Endodermal cell (in vitro differentiated cells): ENCODE data around the gene LAP3. TPM values are rescaled to one million over a fixed set of nuclear protein-coding genes. Genes with fewer than 3 reads are reported as not detected.

Experiments used
- DNase-seq: peaks from one replicate; pipeline ENCODE4 v3.0.0-alpha.2; 2017
- H3K27ac ChIP-seq: 2 replicates; pipeline ENCODE4 v1.5.1; 2013; ENCODE audit warnings: mild to moderate bottlenecking, low read depth, low read length, moderate library complexity
- H3K27me3 ChIP-seq: 2 replicates; pipeline ENCODE4 v1.6.1; 2013; ENCODE audit warnings: mild to moderate bottlenecking, low read length, moderate library complexity; ENCODE audit not compliant: insufficient read depth, control insufficient read depth, poor library complexity, severe bottlenecking
- H3K36me3 ChIP-seq: 2 replicates; pipeline ENCODE4 v1.7.0; 2013; ENCODE audit warnings: mild to moderate bottlenecking, low read length, moderate library complexity; ENCODE audit not compliant: control insufficient read depth, insufficient read depth
- H3K4me1 ChIP-seq: one replicate; pipeline ENCODE4 v1.7.0; 2013; ENCODE audit warnings: low read length; ENCODE audit not compliant: control insufficient read depth, insufficient read depth
- H3K4me3 ChIP-seq: 2 replicates; pipeline ENCODE4 v1.5.1; 2013; ENCODE audit warnings: mild to moderate bottlenecking, low read length, moderate library complexity
- H3K9ac ChIP-seq: 2 replicates; pipeline ENCODE4 v1.6.1; 2013; ENCODE audit warnings: mild to moderate bottlenecking, low read length, moderate library complexity; ENCODE audit not compliant: poor library complexity, severe bottlenecking; ENCODE audit errors: extremely low read depth
- H3K9me3 ChIP-seq: 2 replicates; pipeline ENCODE4 v1.6.1; 2013; ENCODE audit warnings: mild to moderate bottlenecking, low read length, moderate library complexity; ENCODE audit not compliant: control insufficient read depth
- H3K27ac Mint-ChIP-seq: 2 replicates; pipeline ENCODE4 v1.8.0; 2020; ENCODE audit warnings: mixed read lengths
- H3K27me3 Mint-ChIP-seq: 2 replicates; pipeline ENCODE4 v1.8.0; 2021; ENCODE audit warnings: mild to moderate bottlenecking, mixed read lengths; ENCODE audit not compliant: insufficient read depth
- H3K36me3 Mint-ChIP-seq: 2 replicates; pipeline ENCODE4 v1.8.0; 2020; ENCODE audit warnings: low read depth, mixed read lengths
- H3K4me1 Mint-ChIP-seq: 2 replicates; pipeline ENCODE4 v1.8.0; 2020; ENCODE audit warnings: mixed read lengths
- H3K4me3 Mint-ChIP-seq: 2 replicates; pipeline ENCODE4 v1.8.0; 2020; ENCODE audit warnings: mild to moderate bottlenecking, moderate library complexity, mixed read lengths
- H3K9me3 Mint-ChIP-seq: 2 replicates; pipeline ENCODE4 v1.8.0; 2020; ENCODE audit warnings: mild to moderate bottlenecking, mixed read lengths
- WGBS, 2 experiments: methylation state at CpG; one replicate each; pipeline versions ENCODE4 v1.1.5 to v1.1.7; 2013; ENCODE audit warnings: missing lambda C conversion rate in 2 of 2, mixed read lengths in 1 of 2; ENCODE audit not compliant: insufficient coverage in 1 of 2, insufficient read length in 1 of 2; 5-methylcytosine and 5-hydroxymethylcytosine counted together
- total RNA-seq, 2 donors: library from RNA; stranded (reverse); fragmentation: NEBNext Ultra II Directional in 1 of 2; extraction: Animal tissue kit (Norgen Biotek cat#: 25700) in 1 of 2; gene quantifications; 2 replicates in 1 of 2; 3 replicates in 1 of 2; pipeline ENCODE4 v1.2.1, GENCODE V29; 2021
- TF ChIP-seq, protein P1 (sequence below): fragments of 200-600 bp; sonication (generic); conservative IDR thresholded peaks from 2 replicates; pipeline ENCODE4 v1.5.0; 2021; ENCODE audit warnings: antibody characterized with exemption, mild to moderate bottlenecking

The LAP3 gene
- total RNA-seq, 2 donors from 2014 or later = 34.3 to 39.9 TPM

DNA sequence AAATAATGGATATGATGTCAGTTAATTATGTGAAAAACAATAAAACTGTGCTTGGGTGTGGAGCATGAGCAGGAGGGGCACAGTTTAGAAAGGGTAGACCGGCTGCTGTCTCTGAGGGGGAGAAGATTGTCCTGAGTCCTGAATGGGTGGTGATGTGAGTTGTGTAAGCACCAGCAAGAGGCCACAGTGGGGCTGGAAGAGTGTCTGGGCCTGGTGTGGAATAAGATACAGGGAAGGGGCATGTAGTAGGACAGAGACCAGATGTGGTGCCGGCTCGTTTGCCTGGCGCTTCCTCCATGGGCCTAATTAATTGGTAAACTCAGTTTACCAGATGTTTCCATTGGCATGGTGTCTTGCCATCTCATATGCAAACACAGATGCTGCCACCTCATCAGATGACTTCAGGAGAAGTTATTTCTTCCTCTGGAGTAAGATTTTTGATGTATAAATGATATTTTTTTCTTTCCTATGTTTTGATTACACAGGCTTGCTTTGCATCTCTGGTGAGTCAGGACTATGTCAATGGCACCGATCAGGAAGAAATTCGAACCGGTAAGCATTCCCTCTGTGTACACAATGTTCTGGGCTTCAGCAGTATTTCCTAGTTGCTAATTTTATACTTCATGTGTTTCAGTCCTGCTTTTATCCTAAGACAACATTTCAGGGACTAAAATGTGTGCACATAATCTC is 42.6 kb downstream of the LAP3 start:
- Histone ChIP-seq H3K9ac (no peak overlapping the region), H3K4me1 (no peaks in the 10 kb centered on the region), H3K4me3 (no peak overlapping the region), H3K9me3 (no peaks in the 10 kb centered on the region), H3K36me3 (peaks cover 64% of the 10 kb centered on the region), H3K27ac (no peak overlapping the region), H3K27me3 (no peaks in the 10 kb centered on the region)
- WGBS, 2 experiments = 90 to 97% methylated on average over 4 to 7 of the region's 7 CpGs
- Mint-ChIP-seq H3K27ac (no peak overlapping the region), H3K27me3 (no peaks in the 10 kb centered on the region), H3K9me3 (no peaks in the 10 kb centered on the region), H3K4me3 (no peak overlapping the region), H3K36me3 (peaks cover 67% of the 10 kb centered on the region), H3K4me1 (peaks cover 12% of the 10 kb centered on the region)
- TF ChIP-seq, protein P1, sequence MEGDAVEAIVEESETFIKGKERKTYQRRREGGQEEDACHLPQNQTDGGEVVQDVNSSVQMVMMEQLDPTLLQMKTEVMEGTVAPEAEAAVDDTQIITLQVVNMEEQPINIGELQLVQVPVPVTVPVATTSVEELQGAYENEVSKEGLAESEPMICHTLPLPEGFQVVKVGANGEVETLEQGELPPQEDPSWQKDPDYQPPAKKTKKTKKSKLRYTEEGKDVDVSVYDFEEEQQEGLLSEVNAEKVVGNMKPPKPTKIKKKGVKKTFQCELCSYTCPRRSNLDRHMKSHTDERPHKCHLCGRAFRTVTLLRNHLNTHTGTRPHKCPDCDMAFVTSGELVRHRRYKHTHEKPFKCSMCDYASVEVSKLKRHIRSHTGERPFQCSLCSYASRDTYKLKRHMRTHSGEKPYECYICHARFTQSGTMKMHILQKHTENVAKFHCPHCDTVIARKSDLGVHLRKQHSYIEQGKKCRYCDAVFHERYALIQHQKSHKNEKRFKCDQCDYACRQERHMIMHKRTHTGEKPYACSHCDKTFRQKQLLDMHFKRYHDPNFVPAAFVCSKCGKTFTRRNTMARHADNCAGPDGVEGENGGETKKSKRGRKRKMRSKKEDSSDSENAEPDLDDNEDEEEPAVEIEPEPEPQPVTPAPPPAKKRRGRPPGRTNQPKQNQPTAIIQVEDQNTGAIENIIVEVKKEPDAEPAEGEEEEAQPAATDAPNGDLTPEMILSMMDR = no peak
- DNase-seq = no peak

DNA sequence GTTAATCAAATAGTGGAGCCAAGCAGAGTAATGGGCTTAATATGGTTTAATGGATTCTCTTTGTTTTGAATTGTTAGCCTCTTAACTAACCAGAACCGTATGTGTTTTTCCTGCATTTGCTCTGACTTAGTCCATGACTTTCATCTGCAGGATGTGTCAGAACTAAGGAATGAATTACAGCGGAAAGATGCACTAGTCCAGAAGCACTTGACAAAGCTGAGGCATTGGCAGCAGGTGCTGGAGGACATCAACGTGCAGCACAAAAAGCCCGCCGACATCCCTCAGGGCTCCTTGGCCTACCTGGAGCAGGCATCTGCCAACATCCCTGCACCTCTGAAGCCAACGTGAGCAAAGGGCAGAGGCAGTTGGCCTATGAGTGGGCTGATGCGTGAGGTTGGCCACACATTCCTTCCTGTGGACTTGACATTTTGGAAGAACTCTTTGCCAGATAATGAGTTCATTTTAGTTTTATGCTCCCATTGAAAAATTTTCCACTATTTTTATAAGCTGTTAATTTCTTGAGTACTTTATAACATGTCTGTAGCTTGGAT is 46.5 kb downstream of the LAP3 start:
- no peak for DNase-seq
- WGBS, 2 experiments = 92 to 93% methylated on average over 7 of the region's 7 CpGs
- Mint-ChIP-seq H3K4me1 (peaks cover 2% of the 10 kb centered on the region), H3K36me3 (peaks cover 87% of the 10 kb centered on the region), H3K27ac (no peak overlapping the region), H3K27me3 (no peaks in the 10 kb centered on the region), H3K9me3 (no peaks in the 10 kb centered on the region), H3K4me3 (no peak overlapping the region)
- Histone ChIP-seq H3K9me3 (no peaks in the 10 kb centered on the region), H3K9ac (no peak overlapping the region), H3K4me1 (no peaks in the 10 kb centered on the region), H3K27ac (no peak overlapping the region), H3K36me3 (peaks cover 88% of the 10 kb centered on the region), H3K4me3 (no peak overlapping the region), H3K27me3 (no peaks in the 10 kb centered on the region)
- TF ChIP-seq, protein P1 = no peak

DNA sequence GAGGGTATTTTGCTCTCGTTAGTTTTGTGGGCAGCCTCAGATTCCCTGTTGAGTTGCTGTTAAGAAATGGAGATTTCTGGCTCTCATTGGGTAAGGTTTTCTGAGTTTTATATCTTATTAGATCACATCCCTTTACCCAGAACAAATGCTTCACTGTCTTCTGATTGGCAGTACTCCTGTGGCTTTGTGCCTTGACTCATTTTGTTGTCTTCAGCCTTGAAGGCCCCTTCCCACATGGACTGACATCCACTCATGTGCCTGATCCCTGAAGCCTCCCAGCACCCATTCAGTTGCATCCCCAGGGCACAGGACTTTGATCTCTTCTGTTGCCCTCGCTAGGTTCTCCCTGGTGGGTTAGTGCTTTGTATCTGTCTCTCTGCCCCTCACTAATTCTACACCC is 47.8 kb downstream of the LAP3 start:
- no peaks in the 10 kb centered on the region for H3K9me3 ChIP-seq
- peaks cover 94% of the 10 kb centered on the region for H3K36me3 ChIP-seq
- H3K27ac ChIP-seq = no peak overlapping the region
- no peak overlapping the region for H3K4me3 ChIP-seq
- H3K9ac ChIP-seq = no peak overlapping the region
- Mint-ChIP-seq H3K9me3 (no peaks in the 10 kb centered on the region), H3K27me3 (no peaks in the 10 kb centered on the region), H3K4me1 (no peaks in the 10 kb centered on the region), H3K36me3 (peaks cover 89% of the 10 kb centered on the region), H3K4me3 (no peak overlapping the region), H3K27ac (no peak overlapping the region)
- 93% methylated on average over 2 of the region's 2 CpGs; no CpG with 5 or more reads in 1 of the 2 experiments for WGBS, 2 experiments
- no peak for DNase-seq
- H3K27me3 ChIP-seq = no peaks in the 10 kb centered on the region
- H3K4me1 ChIP-seq = no peaks in the 10 kb centered on the region
- TF ChIP-seq, protein P1 = no peak
